Spinal cord (tissue), 10 donors: ENCODE data around the gene PIK3CA. TPM values are rescaled to one million over a fixed set of nuclear protein-coding genes. Genes with fewer than 3 reads are reported as not detected.
A peak's percentile ranks its signal among the peaks of the same experiment; 100 is the strongest.

Experiments
- DNase-seq, 6 donors: peaks; one replicate each; pipeline versions ENCODE4 v3.0.0 to v3.0.0-alpha.2; 2013 to 2015; ENCODE audit warnings: low spot score in 6 of 6, low read depth in 4 of 6
- H3K27ac ChIP-seq: one replicate; pipeline ENCODE4 v1.5.1; 2013; ENCODE audit warnings: low read depth, low read length, control low read depth
- H3K27me3 ChIP-seq: one replicate; pipeline ENCODE4 v1.6.1; 2013; ENCODE audit warnings: low read length; ENCODE audit not compliant: control insufficient read depth, insufficient read depth
- H3K36me3 ChIP-seq: one replicate; pipeline ENCODE4 v1.6.1; 2013; ENCODE audit warnings: low read length; ENCODE audit not compliant: control insufficient read depth, insufficient read depth
- H3K4me1 ChIP-seq: one replicate; pipeline ENCODE4 v1.6.1; 2013; ENCODE audit warnings: low read length; ENCODE audit not compliant: control insufficient read depth, insufficient read depth
- H3K4me3 ChIP-seq: one replicate; pipeline ENCODE4 v1.5.1; 2013; ENCODE audit warnings: low read depth, low read length, control low read depth
- H3K9me3 ChIP-seq: one replicate; pipeline ENCODE4 v1.6.1; 2013; ENCODE audit warnings: low read length; ENCODE audit not compliant: control insufficient read depth, insufficient read depth
- WGBS: methylation state at CpG from one replicate; pipeline ENCODE4 v1.1.5; 2013; ENCODE audit warnings: missing lambda C conversion rate; ENCODE audit not compliant: insufficient coverage; 5-methylcytosine and 5-hydroxymethylcytosine counted together
- polyA plus RNA-seq, 2 donors: library from polyadenylated mRNA; unstranded; fragments of 120-200 nt; gene quantifications; one replicate each; pipeline ENCODE4 v1.2.1, GENCODE V29; 2013; ENCODE audit not compliant: insufficient read length in 2 of 2
- total RNA-seq, 2 donors: library from RNA; depleted of rRNA in 1 of 2; stranded (reverse); fragments of 120-200 nt in 1 of 2; fragments of >200 nt in 1 of 2; gene quantifications; one replicate each; pipeline versions ENCODE4 v1.2.3 to v1.2.4, GENCODE V29; 2013 to 2014
- donor health status: healthy.

The PIK3CA gene
- total and polyA plus RNA-seq, 4 donors: 15.3 to 46.4 (median 32.6) TPM

DNA sequence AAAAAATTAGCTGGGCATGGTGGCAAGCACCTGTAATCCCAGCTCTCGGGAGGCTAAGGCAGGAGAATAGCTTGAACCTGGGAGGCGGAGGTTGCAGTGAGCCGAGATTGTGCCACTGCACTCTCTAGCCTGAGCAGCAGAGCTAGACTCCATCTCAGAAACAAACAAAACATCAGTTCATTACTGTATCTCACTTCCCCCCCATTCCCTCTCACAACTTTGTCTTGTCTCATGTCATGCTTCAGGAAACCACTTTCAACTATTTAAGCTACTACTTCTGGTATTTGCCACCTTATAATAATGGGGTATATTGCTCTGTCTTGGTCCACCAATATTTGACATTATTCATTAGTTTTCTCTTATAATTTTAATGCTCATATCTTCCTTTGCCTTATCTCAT, 26.2 kb downstream of the PIK3CA start:
- DNase-seq: no peak
- Histone ChIP-seq H3K4me1 (no peaks in the 10 kb centered on the region), H3K36me3 (no peaks in the 10 kb centered on the region), H3K9me3 (peaks cover 10% of the 10 kb centered on the region), H3K4me3 (no peak overlapping the region), H3K27me3 (no peaks in the 10 kb centered on the region), H3K27ac (no peak overlapping the region)
- 100% methylated on average over 3 of the region's 3 CpGs for WGBS

DNA sequence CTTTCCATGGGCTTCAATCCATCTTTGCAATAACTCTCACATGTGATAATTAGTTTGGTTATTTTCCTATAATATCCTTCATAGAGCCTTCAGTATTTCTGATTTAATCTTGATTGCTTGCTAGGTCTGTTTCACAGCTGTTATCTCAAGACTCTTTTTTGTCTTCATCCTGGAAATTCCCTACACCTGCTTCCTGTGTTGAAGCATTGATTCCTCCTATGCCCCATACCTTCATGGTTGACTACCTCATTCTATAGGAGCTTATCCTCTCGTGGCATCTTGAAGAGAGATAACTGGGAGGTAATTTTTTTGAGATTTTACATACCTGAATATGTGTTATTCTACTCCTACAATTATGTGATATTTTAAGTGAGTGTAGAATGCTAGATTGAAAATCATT, 26.7 kb downstream of the PIK3CA start:
- DNase-seq: no peak
- no peaks in the 10 kb centered on the region for H3K4me1 ChIP-seq
- WGBS: no CpG with 5 or more reads among the region's 1 CpG
- H3K4me3 ChIP-seq: no peak overlapping the region
- H3K36me3 ChIP-seq: no peaks in the 10 kb centered on the region
- H3K27me3 ChIP-seq: no peaks in the 10 kb centered on the region
- H3K9me3 ChIP-seq: peaks cover 10% of the 10 kb centered on the region
- no peak overlapping the region for H3K27ac ChIP-seq

DNA sequence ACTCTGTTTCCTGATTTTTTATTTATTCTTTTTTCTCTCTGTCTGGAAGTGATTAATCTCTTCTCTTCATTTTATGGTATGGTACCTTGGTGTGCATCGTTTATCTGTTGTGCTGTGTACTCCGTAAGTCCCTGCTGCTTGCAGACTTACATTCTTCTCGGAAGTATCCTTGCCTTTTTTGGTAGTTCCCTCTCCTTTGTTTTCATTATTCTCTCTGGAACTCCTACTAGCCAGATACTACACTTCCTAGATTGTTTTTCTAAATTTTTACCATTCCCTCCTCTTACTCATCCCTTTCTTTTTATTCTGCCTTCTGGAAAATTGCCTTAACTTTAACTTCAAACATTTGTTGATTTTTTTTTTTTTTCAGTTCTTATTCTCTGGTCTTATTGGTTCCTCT, 27.2 kb downstream of the PIK3CA start:
- Histone ChIP-seq H3K4me1 (no peaks in the 10 kb centered on the region), H3K9me3 (peaks cover 10% of the 10 kb centered on the region), H3K4me3 (no peak overlapping the region), H3K27me3 (no peaks in the 10 kb centered on the region), H3K36me3 (no peaks in the 10 kb centered on the region), H3K27ac (no peak overlapping the region)
- no peak for DNase-seq
- 69% methylated on average over 2 of the region's 3 CpGs for WGBS

DNA sequence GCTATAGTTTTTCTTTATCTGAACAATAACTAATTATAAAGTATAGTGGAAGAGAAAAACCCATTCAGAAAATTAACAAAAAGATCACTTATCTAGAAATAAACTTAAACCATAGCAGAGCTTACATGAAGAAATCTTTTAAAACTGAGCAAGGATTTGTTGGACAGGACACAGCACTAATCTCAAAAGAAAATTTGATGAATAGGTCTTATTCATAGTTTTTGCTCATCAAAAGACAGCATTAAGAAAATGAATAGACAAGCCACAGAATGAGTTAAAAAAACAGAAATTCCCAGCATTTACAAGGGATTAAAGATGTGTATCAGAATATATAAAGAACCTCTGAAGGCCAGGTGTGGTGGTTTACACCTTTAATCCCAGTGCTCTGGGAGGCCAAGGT, 29.5 kb downstream of the PIK3CA start:
- Histone ChIP-seq H3K36me3 (no peaks in the 10 kb centered on the region), H3K27ac (no peak overlapping the region), H3K4me1 (no peaks in the 10 kb centered on the region), H3K9me3 (peaks cover 3% of the 10 kb centered on the region), H3K4me3 (no peak overlapping the region), H3K27me3 (no peaks in the 10 kb centered on the region)
- no peak for DNase-seq

DNA sequence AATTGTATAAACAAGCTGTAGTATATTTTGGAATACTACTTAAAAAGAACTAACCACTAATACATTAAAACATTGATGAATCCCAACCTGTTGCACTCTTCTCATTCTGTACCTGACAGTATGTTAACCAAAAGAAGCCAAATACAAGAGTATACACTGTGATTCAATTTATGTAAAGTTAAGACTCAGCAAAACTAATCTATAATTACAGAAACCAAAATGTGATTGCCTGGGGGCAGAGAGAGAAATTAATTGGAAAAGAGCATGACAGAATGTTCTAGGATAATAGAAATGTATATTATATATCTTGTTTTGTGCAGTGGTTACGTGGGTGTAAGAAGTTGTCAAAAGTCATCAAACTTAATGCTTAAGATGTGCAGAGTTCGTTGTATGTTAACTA, 31.1 kb downstream of the PIK3CA start:
- no CpG with 5 or more reads among the region's 2 CpGs for WGBS

DNA sequence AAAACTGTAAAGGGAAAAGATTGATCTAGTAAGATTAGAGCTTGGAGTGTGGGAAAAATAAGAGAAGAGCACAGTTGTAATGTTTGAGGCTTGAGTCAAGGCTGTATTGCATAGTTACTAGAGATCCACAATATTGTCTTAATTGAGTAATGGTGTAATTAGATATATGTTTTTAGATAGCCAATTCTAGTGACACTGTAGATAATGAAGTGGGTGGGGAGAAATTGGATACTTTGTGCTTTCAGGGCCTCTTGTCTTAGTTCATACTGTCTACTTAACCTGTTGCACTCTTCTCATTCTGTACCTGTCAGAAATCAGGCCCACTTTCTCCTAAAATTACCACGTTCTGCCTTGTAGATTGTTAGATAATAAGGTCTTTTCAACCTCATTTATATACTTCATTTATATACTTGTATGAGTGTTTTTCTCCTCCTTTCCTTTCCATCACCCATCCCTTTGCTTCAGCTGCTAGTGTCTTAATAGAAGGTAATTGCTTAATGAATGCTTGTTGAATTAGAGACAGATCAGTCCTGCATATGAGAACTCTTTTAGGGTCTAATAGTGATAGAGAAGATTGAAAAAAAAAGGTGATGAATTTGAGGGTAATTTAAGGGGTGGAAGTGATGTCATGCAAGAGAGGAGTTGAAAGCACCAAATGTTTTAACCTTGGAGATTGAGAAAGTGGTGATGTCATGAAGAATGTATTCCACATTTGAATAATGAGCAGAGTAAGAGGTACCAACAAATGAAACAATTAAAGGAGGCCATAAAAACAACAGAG, 32.0 kb downstream of the PIK3CA start:
- Histone ChIP-seq H3K9me3 (no peaks in the 10 kb centered on the region), H3K27ac (no peak overlapping the region), H3K4me1 (no peaks in the 10 kb centered on the region), H3K27me3 (no peaks in the 10 kb centered on the region), H3K4me3 (no peak overlapping the region), H3K36me3 (no peaks in the 10 kb centered on the region)
- DNase-seq: no peak
- no CpG with 5 or more reads among the region's 1 CpG for WGBS

More for the DNA sequence above, 31.1 kb downstream of the PIK3CA start:
- H3K4me1 ChIP-seq: no peaks in the 10 kb centered on the region
- no peak overlapping the region for H3K4me3 ChIP-seq
- H3K27ac ChIP-seq: no peak overlapping the region
- no peak for DNase-seq
- H3K36me3 ChIP-seq: no peaks in the 10 kb centered on the region
- H3K9me3 ChIP-seq: no peaks in the 10 kb centered on the region
- H3K27me3 ChIP-seq: no peaks in the 10 kb centered on the region

DNA sequence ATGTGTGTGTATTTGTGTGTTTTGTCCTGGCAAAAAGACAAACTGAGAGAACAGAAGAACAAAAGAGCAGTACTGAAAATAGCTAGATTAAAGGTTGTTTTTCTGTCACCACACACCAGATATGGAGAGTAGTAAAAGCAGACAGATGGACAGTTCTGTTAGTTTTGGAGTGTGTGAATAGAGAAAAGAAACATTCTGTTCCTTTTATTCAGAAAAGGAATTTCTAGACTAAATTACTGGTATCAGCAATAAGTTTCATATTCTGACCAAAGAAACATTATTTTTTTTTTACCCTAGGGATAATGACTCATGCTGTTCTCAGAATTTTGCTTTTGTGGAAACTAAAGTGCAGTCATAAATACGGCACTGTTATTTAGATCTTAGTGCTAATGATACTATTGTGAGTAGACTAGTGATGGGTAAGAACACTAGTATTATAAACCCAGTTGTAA, 32.9 kb downstream of the PIK3CA start:
- no CpG with 5 or more reads among the region's 1 CpG for WGBS

DNA sequence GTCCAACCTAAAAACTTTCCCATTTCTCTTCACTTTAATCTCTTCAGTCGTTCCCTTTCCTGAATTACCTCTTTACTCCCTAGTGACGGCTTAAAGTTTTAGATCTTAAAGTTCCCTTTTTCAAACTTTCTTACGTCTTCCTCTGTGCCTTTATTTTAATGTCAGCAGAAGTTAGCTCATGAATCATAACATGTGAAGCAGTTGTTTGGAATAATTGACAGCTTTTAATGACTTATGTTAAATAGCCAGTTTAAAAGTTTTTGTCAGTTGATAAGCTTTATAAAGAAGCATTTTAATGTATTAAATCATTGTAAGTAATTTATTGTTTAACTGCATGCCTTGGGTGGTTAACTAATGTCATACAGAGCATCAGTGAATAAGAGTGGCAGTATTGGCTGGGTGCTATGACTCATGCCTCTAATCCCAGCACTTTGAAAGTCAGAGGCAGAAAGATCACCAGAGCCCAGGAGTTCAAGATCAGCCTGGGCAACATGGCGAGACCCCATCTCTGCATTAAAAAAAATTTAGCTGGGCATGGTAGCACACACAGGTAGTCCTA, 33.9 kb downstream of the PIK3CA start:
- no peaks in the 10 kb centered on the region for H3K4me1 ChIP-seq
- no peaks in the 10 kb centered on the region for H3K9me3 ChIP-seq
- H3K36me3 ChIP-seq: no peaks in the 10 kb centered on the region
- WGBS: 63% methylated on average over 3 of the region's 4 CpGs
- no peaks in the 10 kb centered on the region for H3K27me3 ChIP-seq
- no peak overlapping the region for H3K4me3 ChIP-seq
- DNase-seq: no peak
- no peak overlapping the region for H3K27ac ChIP-seq

More for the DNA sequence above, 32.9 kb downstream of the PIK3CA start:
- H3K4me1 ChIP-seq: no peaks in the 10 kb centered on the region
- DNase-seq: peak in 1 of 6 donors; percentile 58
- H3K27me3 ChIP-seq: no peaks in the 10 kb centered on the region
- no peak overlapping the region for H3K27ac ChIP-seq
- no peaks in the 10 kb centered on the region for H3K36me3 ChIP-seq
- no peaks in the 10 kb centered on the region for H3K9me3 ChIP-seq
- no peak overlapping the region for H3K4me3 ChIP-seq

DNA sequence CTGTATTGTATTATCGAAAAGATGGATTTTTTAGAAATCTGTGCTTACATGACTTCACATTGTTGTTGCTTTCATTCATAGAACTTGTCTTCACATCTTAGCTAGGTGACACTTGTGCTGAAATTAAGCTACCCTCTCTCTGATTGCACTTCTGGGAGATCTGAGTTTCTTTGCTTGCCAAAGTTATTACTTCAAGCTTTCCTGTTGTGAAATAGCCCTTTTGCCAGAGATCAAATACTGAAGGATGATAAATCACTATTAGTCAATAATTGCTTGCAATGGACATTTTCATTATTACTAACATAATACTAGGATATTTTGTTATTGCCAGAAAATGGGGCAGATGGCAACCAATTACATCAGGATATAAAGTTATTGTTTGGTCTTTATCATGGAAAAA, 34.7 kb downstream of the PIK3CA start:
- H3K9me3 ChIP-seq: no peaks in the 10 kb centered on the region
- H3K36me3 ChIP-seq: no peaks in the 10 kb centered on the region
- no peaks in the 10 kb centered on the region for H3K27me3 ChIP-seq
- H3K27ac ChIP-seq: no peak overlapping the region
- no peak overlapping the region for H3K4me3 ChIP-seq
- no CpG with 5 or more reads among the region's 1 CpG for WGBS
- DNase-seq: no peak
- H3K4me1 ChIP-seq: no peaks in the 10 kb centered on the region

DNA sequence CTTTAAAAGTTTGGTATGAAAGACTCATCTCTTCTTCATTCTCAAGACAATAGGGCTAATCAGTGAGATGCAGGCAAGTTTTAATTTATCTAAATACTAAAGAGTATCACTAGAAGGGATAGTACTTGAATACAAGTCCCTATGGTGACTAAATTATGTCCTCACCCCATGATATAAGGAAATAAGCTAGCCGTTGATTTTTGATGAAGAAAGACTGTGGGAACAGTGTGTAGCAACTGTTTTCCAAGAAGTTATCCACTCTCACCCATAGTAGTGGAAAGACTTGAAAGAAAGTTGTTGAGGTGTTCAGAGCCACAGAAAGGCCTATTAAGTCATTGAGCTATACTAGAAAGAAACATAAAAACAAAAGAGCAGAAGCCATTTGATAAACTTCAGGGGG, 36.7 kb downstream of the PIK3CA start:
- Histone ChIP-seq H3K36me3 (no peaks in the 10 kb centered on the region), H3K4me1 (no peaks in the 10 kb centered on the region), H3K4me3 (no peak overlapping the region), H3K9me3 (no peaks in the 10 kb centered on the region), H3K27ac (no peak overlapping the region), H3K27me3 (no peaks in the 10 kb centered on the region)
- no CpG with 5 or more reads among the region's 1 CpG for WGBS
- no peak for DNase-seq
